B cell (primary cell): Measurements from ENCODE around the gene PRTFDC1. TPM values are rescaled to one million over a fixed set of nuclear protein-coding genes. Genes with fewer than 3 reads are reported as not detected.

Experiments
- ATAC-seq: fragments of 200-7000 bp; cut with Tn5 transposase; one replicate; pipeline ENCODE4 v1.10.0; 2021; ENCODE audit warnings: low read depth, mild to moderate bottlenecking, moderate number of reproducible peaks, moderate library complexity
- CTCF ChIA-PET: fragments of 350-600 bp; sonication (Branson Sonifier 250); formaldehyde crosslinking; loops from one replicate; lab custom pipeline; 2021; ENCODE audit warnings: antibody characterized with exemption, inconsistent platforms; lab: Charles Lee
- POLR2A ChIA-PET: fragments of 350-600 bp; sonication (Branson Sonifier 250); formaldehyde crosslinking; loops from one replicate; lab custom pipeline; 2021; ENCODE audit warnings: antibody characterized with exemption; lab: Charles Lee
- DNase-seq: peaks from one replicate; pipeline ENCODE4 v3.0.0; 2013
- H2AFZ ChIP-seq: 2 replicates; pipeline ENCODE4 v1.6.1; 2012; ENCODE audit warnings: mild to moderate bottlenecking, low read depth, low read length; ENCODE audit not compliant: insufficient read depth, poor library complexity, severe bottlenecking
- H3K27ac ChIP-seq, 2 donors: 1 replicate in 1 of 2; 2 replicates in 1 of 2; pipeline ENCODE4 v1.5.1; 2012 to 2013; ENCODE audit warnings: low read length in 2 of 2, mild to moderate bottlenecking in 2 of 2, moderate library complexity in 1 of 2
- H3K27me3 ChIP-seq, 4 experiments: fragments of 200-600 bp in 1 of 4; sonication (generic) in 1 of 4; replicated peaks in 1 of 4; 1 replicate in 2 of 4; 2 replicates in 2 of 4; pipeline versions ENCODE4 v1.6.1 to v1.7.0; 2013 to 2016; ENCODE audit warnings: low read length in 3 of 4, mild to moderate bottlenecking in 2 of 4, mixed read lengths in 1 of 4, moderate library complexity in 1 of 4; ENCODE audit not compliant: insufficient read depth in 4 of 4, control insufficient read depth in 3 of 4; ENCODE audit errors: control extremely low read depth in 1 of 4
- H3K36me3 ChIP-seq, 2 experiments: replicated peaks in 1 of 2; 1 replicate in 1 of 2; 2 replicates in 1 of 2; pipeline versions ENCODE4 v1.6.1 to v1.7.1; 2013; ENCODE audit warnings: low read length in 1 of 2; ENCODE audit not compliant: insufficient read depth in 2 of 2, control insufficient read depth in 1 of 2; ENCODE audit errors: control extremely low read depth in 1 of 2, extremely low read depth in 1 of 2
- H3K4me1 ChIP-seq, 2 donors: fragments of 200-600 bp in 1 of 2; sonication (generic) in 1 of 2; 1 replicate in 1 of 2; 2 replicates in 1 of 2; pipeline versions ENCODE4 v1.5.1 to v1.6.1; 2013 to 2017; ENCODE audit warnings: low read length in 2 of 2; ENCODE audit not compliant: control insufficient read depth in 2 of 2, insufficient read depth in 2 of 2
- H3K4me2 ChIP-seq: replicated peaks from 2 replicates; pipeline ENCODE3; 2012; ENCODE audit warnings: mild to moderate bottlenecking, low read depth, low read length; ENCODE audit not compliant: poor library complexity, severe bottlenecking
- H3K4me3 ChIP-seq, 5 experiments: fragments of 200-600 bp in 1 of 5; sonication (generic) in 1 of 5; 1 replicate in 3 of 5; 2 replicates in 2 of 5; pipeline versions ENCODE4 v1.5.1 to v1.7.0; 2011 to 2016; ENCODE audit warnings: low read length in 4 of 5, mild to moderate bottlenecking in 4 of 5, low read depth in 2 of 5, control low read depth in 1 of 5, moderate library complexity in 1 of 5; ENCODE audit not compliant: insufficient read depth in 1 of 5; ENCODE audit errors: control extremely low read depth in 1 of 5, extremely low read depth in 1 of 5
- H3K79me2 ChIP-seq: fragments of 200-600 bp; sonication (generic); one replicate; pipeline ENCODE4 v1.6.0; 2016; ENCODE audit warnings: low read length; ENCODE audit not compliant: control insufficient read depth, insufficient read depth
- H3K9ac ChIP-seq: fragments of 200-600 bp; sonication (generic); 2 replicates; pipeline ENCODE4 v1.6.1; 2017; ENCODE audit warnings: mild to moderate bottlenecking, low read length, moderate library complexity
- H3K9me3 ChIP-seq, 3 donors: one replicate each; pipeline versions ENCODE4 v1.6.1 to v1.7.1; 2013; ENCODE audit warnings: low read length in 2 of 3; ENCODE audit not compliant: control insufficient read depth in 2 of 3, insufficient read depth in 1 of 3; ENCODE audit errors: control extremely low read depth in 1 of 3
- H4K20me1 ChIP-seq: 2 replicates; pipeline ENCODE4 v1.6.0; 2012; ENCODE audit warnings: mild to moderate bottlenecking, low read length; ENCODE audit not compliant: insufficient read depth, control insufficient read depth, poor library complexity, severe bottlenecking
- H3K27ac Mint-ChIP-seq: one replicate; pipeline ENCODE4 v1.8.0; 2021; ENCODE audit warnings: mixed read lengths
- H3K27me3 Mint-ChIP-seq: one replicate; pipeline ENCODE4 v1.8.0; 2021; ENCODE audit warnings: mixed read lengths
- H3K4me1 Mint-ChIP-seq: one replicate; pipeline ENCODE4 v1.8.0; 2021; ENCODE audit warnings: mixed read lengths
- H3K4me3 Mint-ChIP-seq: one replicate; pipeline ENCODE4 v1.8.0; 2021; ENCODE audit warnings: mixed read lengths
- H3K9me3 Mint-ChIP-seq: one replicate; pipeline ENCODE4 v1.8.0; 2022; ENCODE audit warnings: mixed read lengths; ENCODE audit not compliant: insufficient read depth
- CTCF ChIP-seq: fragments of 200-600 bp; IDR thresholded peaks from one replicate; pipeline ENCODE4 v1.8.0; 2022; ENCODE audit warnings: antibody characterized with exemption, mild to moderate bottlenecking
- EZH2 ChIP-seq: IDR thresholded peaks from 2 replicates; pipeline ENCODE4 v1.6.1; 2012; ENCODE audit warnings: borderline replicate concordance, low read depth, mild to moderate bottlenecking, moderate library complexity, low read length; ENCODE audit not compliant: insufficient read depth, poor library complexity, severe bottlenecking
- WGBS: methylation state at CpG from one replicate; pipeline ENCODE4 v1.1.5; 2013; ENCODE audit warnings: missing lambda C conversion rate; ENCODE audit not compliant: insufficient coverage; 5-methylcytosine and 5-hydroxymethylcytosine counted together
- intact Hi-C: fragments of 100-400 bp; cut with micrococcal nuclease; formaldehyde crosslinking; loops from one replicate; pipeline ENCODE4 v1.10.0; 2022
- polyA plus RNA-seq: library from polyadenylated mRNA; depleted of rRNA; stranded (reverse); fragments of >200 nt; gene quantifications from 2 replicates; pipeline ENCODE4 v1.2.3, GENCODE V29; 2012
- total RNA-seq, 2 donors: library from RNA; stranded (reverse); fragments of 120-200 nt in 1 of 2; gene quantifications; 1 replicate in 1 of 2; 2 replicates in 1 of 2; pipeline versions ENCODE4 v1.2.3 to v1.2.4, GENCODE V29; 2013 to 2022

Gene PRTFDC1
- total and polyA plus RNA-seq, 2 donors (not counting 1 experiment from before 2014, with no cell fraction given), result 0.63 TPM; not detected in 1

DNA sequence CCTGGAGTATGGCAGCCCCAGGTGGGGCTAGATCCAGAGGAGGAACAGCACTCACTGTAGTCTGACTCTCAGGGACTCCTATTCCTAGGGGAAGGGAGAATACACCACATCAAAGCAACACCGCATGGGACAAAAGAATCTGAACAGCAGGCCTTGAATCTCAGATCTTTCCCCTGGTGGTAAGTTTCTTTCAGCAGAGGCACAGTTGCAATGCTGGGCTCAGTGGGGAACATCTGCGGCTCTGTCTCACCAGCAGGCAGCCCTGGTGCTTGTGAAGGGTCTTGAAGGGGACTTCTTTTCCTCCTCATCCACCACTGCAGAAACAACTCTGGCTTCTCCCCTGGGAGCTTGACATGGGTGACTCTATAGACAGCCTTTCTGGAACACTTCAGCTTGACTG is 117.5 kb downstream of the PRTFDC1 start:
- DNase-seq (no peak), ATAC-seq (no peak)
- 100% methylated on average over 1 of the region's 2 CpGs for WGBS
- H3K4me3 ChIP-seq, result no peak overlapping the region
- peaks cover 3% of the 10 kb centered on the region for H3K4me1 Mint-ChIP-seq
- TF ChIP-seq CTCF (no peak), EZH2 (no peak)
- no peak overlapping the region for H3K27ac Mint-ChIP-seq
- no peaks in the 10 kb centered on the region for H3K9me3 ChIP-seq
- no peaks in the 10 kb centered on the region for H3K4me1 ChIP-seq
- H3K27me3 Mint-ChIP-seq, result no peaks in the 10 kb centered on the region
- no peaks in the 10 kb centered on the region for H3K27me3 ChIP-seq
- no peak overlapping the region for H2AFZ ChIP-seq
- intact Hi-C loops, result no loop called here
- H4K20me1 ChIP-seq, result no peaks in the 10 kb centered on the region
- H3K27ac ChIP-seq, result no peak overlapping the region
- POLR2A ChIA-PET, result no interaction called here
- no peak overlapping the region for H3K4me2 ChIP-seq
- H3K9me3 Mint-ChIP-seq, result no peaks in the 10 kb centered on the region
- H3K4me3 Mint-ChIP-seq, result no peak overlapping the region
- CTCF ChIA-PET, result no interaction called here
- no peaks in the 10 kb centered on the region for H3K36me3 ChIP-seq
- H3K79me2 ChIP-seq, result no peaks in the 10 kb centered on the region
- no peak overlapping the region for H3K9ac ChIP-seq

GRCh38 chr10:24826009-24826408 is 126.4 kb downstream of the PRTFDC1 start:
- WGBS, result no CpG with 5 or more reads among the region's 4 CpGs
- H3K27ac ChIP-seq, result no peak overlapping the region
- H3K9ac ChIP-seq, result no peak overlapping the region
- H3K27me3 Mint-ChIP-seq, result no peaks in the 10 kb centered on the region
- H3K79me2 ChIP-seq, result no peaks in the 10 kb centered on the region
- no peak overlapping the region for H3K27ac Mint-ChIP-seq
- H3K9me3 ChIP-seq, result peaks cover 0 to 3% (median 0%) of the 10 kb centered on the region in 3 donors
- H3K27me3 ChIP-seq, result no peaks in the 10 kb centered on the region
- POLR2A ChIA-PET, result no interaction called here
- CTCF ChIA-PET, result no interaction called here
- H3K36me3 ChIP-seq, result no peaks in the 10 kb centered on the region
- no peak overlapping the region for H3K4me3 Mint-ChIP-seq
- no peaks in the 10 kb centered on the region for H3K9me3 Mint-ChIP-seq
- H4K20me1 ChIP-seq, result no peaks in the 10 kb centered on the region
- intact Hi-C loops, result no loop called here
- ATAC-seq, result no peak
- H3K4me3 ChIP-seq, result no peak overlapping the region
- H2AFZ ChIP-seq, result no peak overlapping the region
- no peak overlapping the region for H3K4me2 ChIP-seq
- no peak for DNase-seq
- H3K4me1 ChIP-seq, result no peaks in the 10 kb centered on the region
- no peak for TF ChIP-seq CTCF
- TF ChIP-seq EZH2, result no peak
- no peaks in the 10 kb centered on the region for H3K4me1 Mint-ChIP-seq
